ENCODE measurements around the gene IGSF9B.

The IGSF9B gene

DNA sequence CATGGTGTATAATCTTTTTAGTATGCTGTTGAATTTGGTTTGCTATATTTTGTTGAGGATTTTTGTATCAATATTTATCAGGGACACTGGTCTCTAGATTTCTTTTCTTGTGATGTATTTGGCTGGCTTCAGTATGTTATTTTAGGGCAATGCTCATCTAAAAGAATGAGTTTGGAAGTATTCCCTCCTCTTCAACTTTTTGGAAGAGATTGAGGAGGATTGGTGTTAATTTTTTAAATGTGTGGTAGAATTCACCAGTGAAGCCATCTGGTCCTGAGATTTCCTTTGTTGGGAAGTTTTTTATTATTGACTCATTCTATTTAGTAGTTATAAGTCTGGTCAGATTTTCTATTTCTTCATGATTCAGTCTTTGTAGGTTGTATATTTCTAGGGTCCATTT lies 89.3 kb downstream of the IGSF9B start:
- H3K9me3 ChIP-seq (ENCODE audit: control insufficient read depth in 1 of 2, low read length in 2 of 2), result no peaks in the 10 kb centered on the region
- H3K27me3 ChIP-seq (ENCODE audit: low read depth, low read length), result no peaks in the 10 kb centered on the region
- H3K36me3 ChIP-seq (ENCODE audit: control insufficient read depth in 1 of 2, insufficient read depth in 2 of 2, low read length in 2 of 2), result no peaks in the 10 kb centered on the region
- H3K4me3 ChIP-seq (ENCODE audit: low read depth in 1 of 2, low read length in 2 of 2), result no peak overlapping the region
- H3K27ac ChIP-seq (ENCODE audit: low read length), result no peak overlapping the region
- no peaks in the 10 kb centered on the region for H3K4me1 ChIP-seq (ENCODE audit: control insufficient read depth in 1 of 2, insufficient read depth in 2 of 2, low read length in 2 of 2)

DNA sequence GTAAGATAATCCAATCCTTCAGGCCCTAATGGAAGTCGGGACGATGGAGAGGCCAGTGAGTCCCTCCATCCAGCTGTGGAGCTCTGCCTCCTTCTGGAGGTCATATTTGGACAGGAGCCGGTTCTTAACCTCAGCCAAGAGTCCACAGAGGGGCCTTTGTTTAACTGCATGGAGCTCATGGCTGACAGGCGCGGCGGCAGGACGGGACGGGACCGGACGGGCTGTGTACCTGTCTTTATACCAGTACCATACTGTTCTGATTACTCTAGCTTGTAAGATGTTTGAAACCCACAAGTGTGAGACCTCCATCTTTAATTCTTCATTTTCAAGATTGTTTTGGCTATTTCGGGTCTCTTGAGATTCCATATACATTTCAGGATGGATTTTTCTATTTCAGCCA lies 91.3 kb downstream of the IGSF9B start:
- Histone ChIP-seq H3K27ac (ENCODE audit: low read length) (no peak overlapping the region), H3K9me3 (ENCODE audit: control insufficient read depth in 1 of 2, low read length in 2 of 2) (no peaks in the 10 kb centered on the region), H3K27me3 (ENCODE audit: low read depth, low read length) (no peaks in the 10 kb centered on the region), H3K36me3 (ENCODE audit: control insufficient read depth in 1 of 2, insufficient read depth in 2 of 2, low read length in 2 of 2) (no peaks in the 10 kb centered on the region), H3K4me1 (ENCODE audit: control insufficient read depth in 1 of 2, insufficient read depth in 2 of 2, low read length in 2 of 2) (no peaks in the 10 kb centered on the region), H3K4me3 (ENCODE audit: low read depth in 1 of 2, low read length in 2 of 2) (no peak overlapping the region)

DNA sequence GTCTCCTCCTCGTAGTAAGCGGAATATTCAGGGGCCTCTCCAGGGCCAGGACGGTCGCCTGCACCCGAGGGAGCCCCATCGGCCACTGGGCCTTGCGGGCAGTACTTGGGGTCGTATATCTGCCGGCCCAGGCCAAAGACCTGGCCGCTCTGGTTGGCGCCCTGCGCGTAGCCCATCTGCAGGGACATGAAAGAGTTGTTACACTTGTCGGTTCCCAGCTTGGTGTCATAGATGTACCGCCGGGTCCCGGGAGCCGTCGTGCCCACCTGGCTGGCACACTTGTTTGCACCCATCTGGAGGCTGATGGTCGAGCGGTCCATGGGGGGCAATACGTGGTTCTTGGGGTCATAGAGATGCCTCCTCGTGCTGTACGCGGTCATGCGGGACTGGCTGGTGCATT lies 92.0 kb downstream of the IGSF9B start:
- Histone ChIP-seq H3K4me1 (ENCODE audit: control insufficient read depth in 1 of 2, insufficient read depth in 2 of 2, low read length in 2 of 2) (no peaks in the 10 kb centered on the region), H3K27ac (ENCODE audit: low read length) (no peak overlapping the region), H3K36me3 (ENCODE audit: control insufficient read depth in 1 of 2, insufficient read depth in 2 of 2, low read length in 2 of 2) (no peaks in the 10 kb centered on the region), H3K4me3 (ENCODE audit: low read depth in 1 of 2, low read length in 2 of 2) (no peak overlapping the region), H3K27me3 (ENCODE audit: low read depth, low read length) (no peaks in the 10 kb centered on the region), H3K9me3 (ENCODE audit: control insufficient read depth in 1 of 2, low read length in 2 of 2) (no peaks in the 10 kb centered on the region)

DNA sequence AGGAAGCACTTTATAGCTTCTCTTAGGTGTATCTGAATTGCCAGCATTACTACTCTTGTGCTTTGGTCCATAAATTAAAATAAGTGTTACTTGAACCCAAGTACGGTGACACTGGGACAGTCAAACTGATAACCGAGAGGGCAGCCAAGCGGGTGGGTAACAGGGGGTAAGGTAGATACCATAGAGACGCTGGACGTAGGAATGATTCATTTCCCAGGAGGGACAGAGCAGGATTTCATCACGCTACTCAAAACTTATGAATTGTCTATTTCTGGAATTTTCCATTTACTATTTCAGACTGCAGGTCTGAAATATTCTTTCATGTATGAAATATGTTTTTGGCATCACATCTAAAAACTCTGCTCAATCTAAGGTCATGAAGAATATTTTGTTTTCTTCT lies 96.6 kb downstream of the IGSF9B start:
- no peaks in the 10 kb centered on the region for H3K4me1 ChIP-seq (ENCODE audit: control insufficient read depth in 1 of 2, insufficient read depth in 2 of 2, low read length in 2 of 2)
- H3K27me3 ChIP-seq (ENCODE audit: low read depth, low read length), result no peaks in the 10 kb centered on the region
- no peaks in the 10 kb centered on the region for H3K36me3 ChIP-seq (ENCODE audit: control insufficient read depth in 1 of 2, insufficient read depth in 2 of 2, low read length in 2 of 2)
- no peak overlapping the region for H3K27ac ChIP-seq (ENCODE audit: low read length)
- no peak overlapping the region for H3K4me3 ChIP-seq (ENCODE audit: low read depth in 1 of 2, low read length in 2 of 2)
- H3K9me3 ChIP-seq (ENCODE audit: control insufficient read depth in 1 of 2, low read length in 2 of 2), result no peaks in the 10 kb centered on the region
